ENCODE data around the gene LRRC36. TPM values are rescaled to one million over a fixed set of nuclear protein-coding genes. Genes with fewer than 3 reads are reported as not detected.

LRRC36 gene
- total and polyA plus RNA-seq, 2 of the 13 experiments (the other 11 are each of a cell fraction or from before 2014, with no cell fraction given) = 0.12 to 0.15 TPM

GRCh38 chr16:67336116-67336515 is 9.5 kb downstream of the LRRC36 start (continued):
- no peak for TF ChIP-seq CBFB (CRISPR knock-in tag; IDR thresholded peaks at IDR 0.05)
- no peak for TF ChIP-seq ZSCAN12 (CRISPR knock-in tag; IDR thresholded peaks at IDR 0.05)
- TF ChIP-seq SMAD1 (CRISPR knock-in tag; IDR thresholded peaks at IDR 0.05; ENCODE audit: borderline replicate concordance, low read depth) = no peak
- TF ChIP-seq ZNF567 (CRISPR knock-in tag; IDR thresholded peaks at IDR 0.05; ENCODE audit: borderline replicate concordance) = no peak
- no peak for TF ChIP-seq GZF1 (CRISPR knock-in tag; IDR thresholded peaks at IDR 0.05)

- Histone ChIP-seq H3K4me3 (replicated peaks in 1 of 3; ENCODE audit: insufficient read depth in 1 of 3, low read depth in 2 of 3, low read length in 3 of 3) (no peak overlapping the region), H4K20me1 (ENCODE audit: insufficient read depth, low read length) (no peaks in the 10 kb centered on the region), H3K4me2 (ENCODE audit: low read depth, low read length) (no peak overlapping the region), H2AFZ (ENCODE audit: low read length) (no peak overlapping the region), H3K9me3 (ENCODE audit: low read length) (no peaks in the 10 kb centered on the region), H3K27me3 (ENCODE audit: control insufficient read depth in 1 of 2, insufficient read depth in 2 of 2, low read length in 2 of 2) (no peaks in the 10 kb centered on the region), H3K9ac (ENCODE audit: insufficient read depth, low read depth, low read length) (no peak overlapping the region), H3K79me2 (ENCODE audit: insufficient read depth, low read length) (no peaks in the 10 kb centered on the region), H3K36me3 (replicated peaks in 1 of 2; ENCODE audit: control insufficient read depth in 1 of 2, insufficient read depth in 2 of 2, low read length in 2 of 2) (no peaks in the 10 kb centered on the region), H3K4me1 (ENCODE audit: insufficient read depth, low read length) (no peaks in the 10 kb centered on the region), H3K27ac (ENCODE audit: extremely low read length, insufficient read depth, low read length) (no peak overlapping the region)
- ChIA-PET POLR2A (no interaction called here), CTCF (ENCODE audit: low intra/inter-chr PET ratio, low total read pairs) (no interaction called here)
- intact Hi-C loops (cut with micrococcal nuclease; ENCODE audit: unreplicated experiment) (no loop called here), in situ Hi-C loops (cut with HindIII; ENCODE audit: extremely low pct_ligation_motif_present, low pct_unique_long_range_greater_than_20kb) (no loop called here)
- TF ChIP-seq HOMEZ (CRISPR knock-in tag; IDR thresholded peaks at IDR 0.05; ENCODE audit: low read depth) = no peak
- TF ChIP-seq DNMT3B (CRISPR knock-in tag; conservative IDR thresholded peaks at IDR 0.05) = no peak
- TF ChIP-seq ZXDC (CRISPR knock-in tag; IDR thresholded peaks at IDR 0.05) = no peak
- no peak for TF ChIP-seq ADNP (CRISPR knock-in tag; IDR thresholded peaks at IDR 0.05)
- FAIRE-seq (no peak), ATAC-seq (no peak), DNase-seq (ENCODE audit: low spot score) (no peak)
- BruUV-seq (replicated peaks) = no TSS peak
- 0% methylated on average over 1 of the region's 1 CpG for WGBS (ENCODE audit: low lambda C conversion rate)
These were observed 10.0 kb downstream of the LRRC36 start for GRCh38 chr16:67336648-67337047.
